ENCODE data around the gene ELF5. TPM values are rescaled to one million over a fixed set of nuclear protein-coding genes. Genes with fewer than 3 reads are reported as not detected.

ELF5 gene
- total RNA-seq, 1 donor from 2014 or later = not detected

DNA sequence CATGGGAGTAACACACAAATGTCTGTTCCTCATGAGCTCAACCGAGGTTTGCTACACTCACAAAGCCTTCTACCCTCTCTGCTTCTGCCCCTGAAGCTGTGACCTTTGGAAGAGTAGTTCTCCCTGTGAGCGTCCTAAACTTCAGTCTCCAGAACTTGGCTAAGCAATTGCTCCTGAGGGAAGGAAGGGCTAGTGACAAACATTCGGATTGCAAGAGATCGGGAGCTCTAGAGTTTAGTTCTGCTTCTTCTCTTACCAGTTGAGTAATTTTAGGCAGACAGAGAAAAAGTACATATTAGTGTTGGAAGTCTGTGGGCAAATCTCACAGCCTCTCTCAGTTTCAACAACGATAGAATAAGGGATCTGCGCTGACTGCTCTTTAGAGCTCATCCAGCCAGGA is 27.3 kb upstream of the ELF5 start:
- H3K27ac Mint-ChIP-seq (ENCODE audit: unreplicated experiment) = no peak overlapping the region
- no peak overlapping the region for H3K4me3 Mint-ChIP-seq (ENCODE audit: unreplicated experiment)
- peaks cover 6% of the 10 kb centered on the region for H3K4me1 Mint-ChIP-seq (ENCODE audit: low read depth, unreplicated experiment)
- TF ChIP-seq CTCF (IDR thresholded peaks at IDR 0.05; ENCODE audit: partially characterized antibody, unreplicated experiment) = no peak
- H3K36me3 Mint-ChIP-seq (ENCODE audit: unreplicated experiment) = no peaks in the 10 kb centered on the region
- no peak for DNase-seq
- H3K27me3 Mint-ChIP-seq (ENCODE audit: unreplicated experiment) = peaks cover 3% of the 10 kb centered on the region
- H3K9me3 Mint-ChIP-seq (ENCODE audit: unreplicated experiment) = no peaks in the 10 kb centered on the region

DNA sequence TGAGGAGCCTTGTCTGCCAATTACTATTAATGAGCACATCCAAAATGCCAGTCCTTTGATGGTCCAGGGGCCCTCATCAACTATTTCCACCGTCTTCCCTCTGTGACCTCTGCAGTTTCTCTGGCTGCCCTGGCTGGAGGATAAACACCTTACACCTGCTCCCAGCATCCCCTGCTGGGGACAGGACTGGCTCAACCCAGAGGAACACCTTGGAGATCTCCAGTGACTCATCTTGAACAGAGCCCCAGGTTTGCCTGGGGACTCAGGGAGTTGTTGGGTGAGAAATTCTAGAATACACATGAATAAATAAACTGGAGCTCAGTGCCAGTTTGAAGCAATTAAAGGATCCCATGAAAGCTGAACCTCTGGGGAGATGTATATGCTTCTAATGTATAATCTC is 24.0 kb upstream of the ELF5 start:
- no peak overlapping the region for H3K4me3 Mint-ChIP-seq (ENCODE audit: unreplicated experiment)
- no peak overlapping the region for H3K27ac Mint-ChIP-seq (ENCODE audit: unreplicated experiment)
- peaks cover 5% of the 10 kb centered on the region for H3K27me3 Mint-ChIP-seq (ENCODE audit: unreplicated experiment)
- DNase-seq = no peak
- peaks cover 6% of the 10 kb centered on the region for H3K4me1 Mint-ChIP-seq (ENCODE audit: low read depth, unreplicated experiment)
- no peak for TF ChIP-seq CTCF (IDR thresholded peaks at IDR 0.05; ENCODE audit: partially characterized antibody, unreplicated experiment)
- H3K9me3 Mint-ChIP-seq (ENCODE audit: unreplicated experiment) = no peaks in the 10 kb centered on the region
- no peaks in the 10 kb centered on the region for H3K36me3 Mint-ChIP-seq (ENCODE audit: unreplicated experiment)

GRCh38 chr11:34536056-34536455 is 22.5 kb upstream of the ELF5 start:
- Mint-ChIP-seq H3K36me3 (ENCODE audit: unreplicated experiment) (no peaks in the 10 kb centered on the region), H3K27ac (ENCODE audit: unreplicated experiment) (no peak overlapping the region), H3K9me3 (ENCODE audit: unreplicated experiment) (no peaks in the 10 kb centered on the region)

DNA sequence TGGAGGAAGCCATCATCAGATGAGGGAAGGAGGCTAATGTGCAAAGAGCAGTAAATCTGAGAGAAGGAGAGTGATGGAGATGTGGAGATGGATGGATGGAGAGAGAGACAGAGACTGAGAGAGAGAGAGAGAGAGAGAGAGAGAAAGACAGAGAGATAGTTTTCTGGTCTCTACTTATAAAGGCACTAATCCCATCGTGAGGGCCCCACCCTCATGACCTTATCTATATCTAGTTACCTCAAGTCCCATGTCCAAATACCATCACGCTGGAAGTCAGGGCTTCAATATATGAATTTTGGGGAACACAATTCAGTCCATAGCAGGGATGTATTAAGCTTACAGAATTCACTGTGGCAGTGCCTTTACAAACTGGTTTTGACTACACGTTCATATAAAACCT is 21.2 kb upstream of the ELF5 start:
- H3K36me3 Mint-ChIP-seq (ENCODE audit: unreplicated experiment) = no peaks in the 10 kb centered on the region
- TF ChIP-seq CTCF (IDR thresholded peaks at IDR 0.05; ENCODE audit: partially characterized antibody, unreplicated experiment) = no peak
- H3K27ac Mint-ChIP-seq (ENCODE audit: unreplicated experiment) = no peak overlapping the region
- H3K4me3 Mint-ChIP-seq (ENCODE audit: unreplicated experiment) = no peak overlapping the region
- peaks cover 6% of the 10 kb centered on the region for H3K4me1 Mint-ChIP-seq (ENCODE audit: low read depth, unreplicated experiment)
- no peak for DNase-seq
- no peaks in the 10 kb centered on the region for H3K9me3 Mint-ChIP-seq (ENCODE audit: unreplicated experiment)
- H3K27me3 Mint-ChIP-seq (ENCODE audit: unreplicated experiment) = peaks cover 3% of the 10 kb centered on the region

More at GRCh38 chr11:34536056-34536455, 22.5 kb upstream of the ELF5 start:
- H3K27me3 Mint-ChIP-seq (ENCODE audit: unreplicated experiment) = peaks cover 5% of the 10 kb centered on the region
- no peak overlapping the region for H3K4me3 Mint-ChIP-seq (ENCODE audit: unreplicated experiment)
- TF ChIP-seq CTCF (IDR thresholded peaks at IDR 0.05; ENCODE audit: partially characterized antibody, unreplicated experiment) = no peak
- no peak for DNase-seq
- peaks cover 6% of the 10 kb centered on the region for H3K4me1 Mint-ChIP-seq (ENCODE audit: low read depth, unreplicated experiment)

GRCh38 chr11:34531663-34532062 is 18.1 kb upstream of the ELF5 start:
- H3K4me1 Mint-ChIP-seq (ENCODE audit: low read depth, unreplicated experiment) = no peaks in the 10 kb centered on the region
- no peaks in the 10 kb centered on the region for H3K36me3 Mint-ChIP-seq (ENCODE audit: unreplicated experiment)
- H3K27me3 Mint-ChIP-seq (ENCODE audit: unreplicated experiment) = peaks cover 3% of the 10 kb centered on the region
- peaks cover 1% of the 10 kb centered on the region for H3K9me3 Mint-ChIP-seq (ENCODE audit: unreplicated experiment)
- DNase-seq = no peak
- H3K27ac Mint-ChIP-seq (ENCODE audit: unreplicated experiment) = no peak overlapping the region
- H3K4me3 Mint-ChIP-seq (ENCODE audit: unreplicated experiment) = no peak overlapping the region
- no peak for TF ChIP-seq CTCF (IDR thresholded peaks at IDR 0.05; ENCODE audit: partially characterized antibody, unreplicated experiment)

Data from glutamatergic neuron (in vitro differentiated cells).